ENCODE results near the gene PTGIS.

GRCh38 chr20:49591217-49591865 lies 23.4 kb upstream of the PTGIS start:
- TF ChIP-seq CTCF (conservative IDR thresholded peaks at IDR 0.05) (no peak), ZFX (IDR thresholded peaks at IDR 0.05) (no peak)

Measured in C4-2B (cell line).